ENCODE results near the gene UST.
A peak's percentile ranks its signal among the peaks of the same experiment; 100 is the strongest.

Gene UST

DNA sequence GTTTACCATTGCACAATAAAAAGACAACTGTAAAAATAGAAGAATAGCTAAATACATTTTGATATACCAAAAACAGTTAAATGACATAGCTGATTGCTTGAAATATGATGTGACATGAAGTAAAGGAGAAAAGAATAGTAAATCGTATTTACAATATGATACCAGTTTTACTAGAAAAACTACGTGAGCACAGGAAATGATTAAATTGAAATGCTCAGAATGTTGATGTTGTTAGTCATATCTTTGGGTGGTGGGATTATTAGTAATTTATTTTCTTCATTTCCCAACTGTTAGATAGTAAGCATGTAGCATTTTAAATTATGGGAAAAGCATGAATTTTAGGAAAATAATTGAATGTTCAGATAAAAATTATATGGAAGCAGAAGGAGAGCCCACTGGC lies 302.4 kb downstream of the UST start:
- DNase-seq, result no peak

GRCh38 chr6:149050160-149050559 lies 303.3 kb downstream of the UST start:
- DNase-seq, result no peak

GRCh38 chr6:149052350-149053106 lies 305.7 kb downstream of the UST start:
- no peak for DNase-seq

DNA sequence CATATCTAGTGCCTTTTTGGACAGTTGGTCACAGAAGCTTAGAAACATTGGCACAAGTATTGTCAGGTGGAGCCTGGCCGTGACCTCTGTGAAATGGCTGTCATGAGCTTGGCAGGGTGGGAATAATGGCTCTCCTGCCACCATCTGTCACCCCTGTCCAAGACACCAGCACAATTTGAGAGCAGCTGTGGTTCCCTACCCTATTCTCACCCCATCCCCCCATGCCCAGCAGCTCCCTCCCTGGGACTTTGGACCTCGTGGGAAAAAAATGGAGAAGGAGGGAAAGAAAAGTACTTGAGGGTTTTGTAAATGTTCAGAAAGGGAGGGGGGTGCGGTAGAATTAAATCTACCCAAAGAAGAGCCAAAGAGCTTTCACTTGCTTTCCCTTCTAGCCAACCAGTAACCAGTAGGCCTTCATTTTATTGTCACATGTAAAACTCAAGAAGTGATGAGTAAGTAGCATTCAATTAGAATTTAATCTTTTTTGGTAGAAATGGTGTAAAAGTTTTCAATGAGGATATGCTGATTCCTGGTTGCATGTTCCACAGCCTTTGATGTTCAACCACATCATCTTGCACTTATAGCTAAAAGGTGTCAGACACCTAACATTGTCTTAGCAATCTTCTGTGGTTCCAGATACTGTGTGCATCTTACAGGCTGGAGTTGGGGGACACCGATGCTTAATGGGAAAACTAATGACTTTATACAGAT lies 307.2 kb downstream of the UST start:
- no peak for DNase-seq

- DNase-seq, result no peak
Observed at GRCh38 chr6:149054559-149055194, 307.8 kb downstream of the UST start.

DNA sequence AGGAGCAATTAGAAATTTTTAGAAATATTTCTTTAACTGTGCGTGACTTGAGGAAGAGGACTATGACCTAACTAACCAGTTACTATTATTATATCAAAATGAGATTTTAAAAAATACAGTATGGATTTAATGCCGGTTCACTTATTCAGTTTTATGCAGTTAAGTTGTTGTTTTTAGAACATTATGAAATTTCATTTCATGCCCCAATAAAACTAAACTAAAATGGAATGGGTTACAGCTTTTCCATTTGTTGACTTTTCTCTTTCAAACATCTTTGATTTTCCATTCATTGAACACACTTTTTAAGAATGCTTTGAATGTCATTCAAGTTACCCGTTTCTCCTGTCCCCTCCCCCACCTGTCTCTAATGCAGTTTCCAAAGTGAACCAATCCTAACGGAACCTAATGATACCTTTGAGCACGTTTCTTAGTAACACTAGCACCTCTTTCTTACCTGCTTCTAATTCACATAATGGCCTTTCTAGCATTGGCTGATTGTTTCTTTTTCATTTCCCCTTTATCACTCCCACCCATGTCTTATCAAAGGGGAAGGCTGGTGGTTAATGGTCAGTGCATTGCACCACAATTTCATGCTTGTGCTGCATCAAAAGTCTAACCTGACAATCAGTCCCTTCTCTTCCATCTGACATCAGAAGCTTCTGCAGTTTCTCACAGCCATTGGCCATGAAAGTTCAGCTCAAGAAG lies 308.5 kb downstream of the UST start:
- DNase-seq, result no peak

DNA sequence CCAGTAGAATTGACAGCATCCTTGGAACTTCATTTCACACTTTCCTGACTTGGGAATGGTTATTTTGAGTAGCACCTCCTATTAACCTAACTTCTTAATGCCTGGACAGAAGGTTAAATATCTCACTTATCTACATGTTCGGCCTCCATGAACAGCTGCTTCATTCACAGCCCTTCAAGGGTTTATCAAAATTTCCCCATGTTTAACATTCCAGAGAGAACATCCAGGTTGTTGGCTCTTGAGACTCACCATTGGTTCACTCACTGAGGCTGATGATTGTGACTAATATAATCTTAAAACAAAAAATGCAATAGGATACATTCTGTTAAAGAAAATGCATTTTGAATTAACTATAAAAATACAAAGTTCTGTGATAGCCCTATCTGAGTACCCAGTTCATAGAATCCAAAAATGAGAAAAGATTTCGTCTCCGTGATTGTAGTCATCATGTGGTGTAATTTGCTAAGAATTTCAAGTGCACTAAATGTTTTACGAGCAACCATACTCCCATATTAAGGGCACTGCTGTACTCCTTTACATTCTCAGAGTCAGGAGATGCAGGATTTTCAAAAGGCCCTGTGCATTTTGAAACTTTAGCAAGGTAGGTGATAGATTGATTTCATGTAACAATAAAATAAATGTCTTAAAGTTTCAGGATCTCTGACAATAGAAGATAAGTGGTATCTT lies 310.1 kb downstream of the UST start:
- no peak for DNase-seq

- no peak for DNase-seq
Observed at GRCh38 chr6:149057464-149057840, 310.6 kb downstream of the UST start.

DNA sequence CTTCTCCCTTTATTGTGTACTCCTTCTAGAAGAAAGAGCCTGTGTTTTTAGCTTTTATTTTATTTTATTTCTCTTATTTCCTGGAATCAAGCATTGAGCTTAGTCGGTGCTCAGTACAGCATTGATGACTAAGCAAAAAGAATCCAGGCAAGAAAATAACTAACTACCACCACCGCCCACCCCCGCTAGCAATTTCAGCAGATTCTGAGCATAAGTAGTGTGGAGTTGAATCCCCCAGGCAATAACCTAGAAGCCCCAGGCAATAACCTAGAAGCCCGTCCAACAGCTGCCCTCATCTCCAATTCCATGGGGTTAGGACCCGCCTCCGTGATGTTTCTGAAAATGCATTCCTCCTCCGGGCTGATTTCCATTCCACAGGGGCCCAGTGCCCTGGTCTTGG lies 312.7 kb downstream of the UST start:
- no peak for DNase-seq

DNA sequence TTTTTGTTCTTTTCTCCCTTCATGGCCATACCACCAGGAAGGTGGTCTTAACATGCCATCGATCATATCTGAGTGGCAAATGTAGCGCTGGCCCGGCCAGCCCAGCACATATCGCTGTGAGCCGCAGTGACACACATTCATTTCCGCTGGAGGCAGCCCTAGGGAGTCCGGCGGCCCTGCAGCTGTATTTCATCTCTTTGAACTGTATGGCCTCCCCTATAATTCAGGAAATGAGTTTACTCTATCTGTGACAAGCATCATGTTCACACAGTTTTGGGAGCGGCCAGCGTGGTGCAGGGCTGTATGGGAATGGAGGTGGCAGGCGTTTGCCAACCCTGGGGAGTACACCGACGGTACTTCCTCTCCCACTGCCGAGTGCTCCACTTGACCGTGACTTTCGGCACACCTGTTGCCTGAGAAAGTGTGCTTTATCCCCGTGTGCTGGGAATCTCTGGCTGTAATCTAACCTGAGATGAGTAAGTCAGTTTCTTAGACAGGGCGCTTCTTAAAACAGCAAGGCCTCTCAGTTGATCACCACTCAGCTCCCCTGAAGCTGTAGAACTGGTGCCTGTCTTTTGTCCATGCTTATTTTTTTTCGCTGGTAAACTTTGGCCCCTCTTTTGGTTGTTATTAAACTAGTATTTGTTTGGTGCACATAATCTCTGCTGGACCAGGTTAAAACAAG lies 313.6 kb downstream of the UST start:
- peak; percentile 76 for DNase-seq

GRCh38 chr6:149060985-149061760 lies 314.3 kb downstream of the UST start:
- DNase-seq, result no peak

- DNase-seq, result no peak
Observed at GRCh38 chr6:149061930-149062329, 315.1 kb downstream of the UST start.

DNA sequence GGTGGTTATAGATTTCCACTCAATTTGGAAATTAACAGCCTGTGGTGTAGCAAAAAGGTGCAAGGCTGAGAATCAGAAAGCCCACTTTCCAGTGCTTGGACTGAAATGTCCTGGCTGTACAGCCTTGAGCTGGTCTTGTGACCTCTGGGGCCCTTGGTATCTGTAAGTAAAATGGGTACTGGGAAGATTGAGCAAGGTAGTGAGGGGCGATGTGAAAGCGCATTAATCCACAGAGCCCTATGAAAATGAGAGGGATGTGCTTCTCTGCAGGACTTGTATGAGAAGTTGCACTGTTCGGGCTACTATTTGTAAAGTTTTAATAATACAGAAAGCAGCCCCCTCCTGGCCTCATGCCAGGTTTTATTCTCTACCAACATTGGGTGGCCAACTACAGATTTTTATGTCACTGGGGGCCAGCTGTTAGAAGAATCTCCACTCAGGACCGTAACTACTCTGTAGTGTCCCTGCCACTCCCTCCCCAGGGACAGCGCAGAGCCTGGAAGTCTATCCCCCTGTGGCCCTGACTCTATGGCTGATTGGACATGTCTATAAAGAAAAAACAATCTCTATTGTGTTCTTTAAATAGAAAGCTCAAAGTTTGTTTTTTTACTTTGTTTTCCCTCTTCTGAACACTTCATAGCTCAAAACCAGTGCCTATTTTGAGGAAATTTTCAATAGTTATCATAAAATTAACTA lies 316.0 kb downstream of the UST start:
- no peak for DNase-seq

DNA sequence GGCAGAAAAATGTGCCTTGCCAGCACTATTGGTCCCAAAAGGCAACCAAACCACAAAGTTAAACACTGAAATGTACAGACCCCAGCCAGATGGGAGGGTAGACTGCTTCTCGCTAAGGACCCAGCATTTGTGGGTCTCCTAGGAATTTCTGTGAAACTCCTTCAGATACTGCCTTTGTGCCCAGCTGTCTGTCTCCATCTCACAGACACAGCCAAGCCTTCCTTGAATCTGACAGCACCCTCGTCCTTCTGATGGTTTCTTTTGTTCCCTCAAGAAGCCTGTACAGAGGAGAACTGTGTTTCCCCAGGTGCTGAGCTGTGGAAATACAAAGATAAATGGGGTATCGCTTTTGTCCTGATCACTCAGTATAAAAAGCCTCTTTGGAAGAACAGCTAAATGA lies 316.6 kb downstream of the UST start:
- no peak for DNase-seq

DNA sequence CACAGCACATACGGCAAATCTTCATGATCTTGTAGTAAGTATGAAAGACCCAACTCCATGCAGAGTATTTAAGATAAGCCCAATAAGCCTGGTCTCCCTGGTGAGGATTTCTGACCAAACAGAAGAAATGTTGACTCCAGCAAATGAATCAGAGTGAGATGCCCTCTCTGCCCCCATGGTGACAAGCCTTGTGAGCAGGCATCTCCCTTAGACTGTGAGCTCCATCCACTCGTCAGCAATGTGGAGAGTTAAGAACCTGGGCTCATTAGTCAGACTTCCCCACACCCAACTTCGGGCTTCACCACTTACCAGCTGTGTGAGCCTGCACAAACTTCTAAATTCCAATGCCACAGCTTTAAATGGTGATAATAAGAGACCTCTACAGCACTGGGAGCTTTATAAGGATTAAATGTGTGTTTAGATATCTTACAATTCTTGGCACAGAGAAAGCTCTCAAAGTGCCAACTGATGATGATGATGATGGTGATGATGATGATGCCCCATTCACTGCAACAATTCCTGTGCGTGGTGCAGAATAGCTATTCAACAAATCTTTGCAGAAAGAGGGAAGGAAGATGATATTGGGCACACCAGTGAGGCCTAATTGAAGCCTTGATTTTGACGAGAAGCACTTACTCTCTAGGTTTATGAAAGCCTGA lies 317.3 kb downstream of the UST start:
- DNase-seq, result no peak

DNA sequence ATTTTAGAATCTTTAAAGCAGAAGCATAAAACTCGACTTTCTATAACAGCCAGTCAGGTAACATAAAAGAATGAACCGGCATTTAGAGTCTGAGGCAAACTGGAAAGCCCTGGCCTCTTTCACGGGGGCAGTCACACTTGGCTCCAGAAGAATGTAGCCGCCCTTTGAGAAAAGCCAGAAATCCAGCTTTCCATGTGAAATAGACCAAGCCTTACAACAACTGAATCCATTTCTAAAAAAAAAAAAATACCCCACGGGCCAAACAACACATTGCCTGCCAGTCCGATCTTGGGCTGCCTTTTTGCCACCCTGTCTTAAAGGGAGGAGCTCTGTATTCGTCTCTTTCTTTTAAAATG lies 317.8 kb downstream of the UST start:
- no peak for DNase-seq

GRCh38 chr6:149065121-149065520 lies 318.3 kb downstream of the UST start:
- DNase-seq, result no peak

DNA sequence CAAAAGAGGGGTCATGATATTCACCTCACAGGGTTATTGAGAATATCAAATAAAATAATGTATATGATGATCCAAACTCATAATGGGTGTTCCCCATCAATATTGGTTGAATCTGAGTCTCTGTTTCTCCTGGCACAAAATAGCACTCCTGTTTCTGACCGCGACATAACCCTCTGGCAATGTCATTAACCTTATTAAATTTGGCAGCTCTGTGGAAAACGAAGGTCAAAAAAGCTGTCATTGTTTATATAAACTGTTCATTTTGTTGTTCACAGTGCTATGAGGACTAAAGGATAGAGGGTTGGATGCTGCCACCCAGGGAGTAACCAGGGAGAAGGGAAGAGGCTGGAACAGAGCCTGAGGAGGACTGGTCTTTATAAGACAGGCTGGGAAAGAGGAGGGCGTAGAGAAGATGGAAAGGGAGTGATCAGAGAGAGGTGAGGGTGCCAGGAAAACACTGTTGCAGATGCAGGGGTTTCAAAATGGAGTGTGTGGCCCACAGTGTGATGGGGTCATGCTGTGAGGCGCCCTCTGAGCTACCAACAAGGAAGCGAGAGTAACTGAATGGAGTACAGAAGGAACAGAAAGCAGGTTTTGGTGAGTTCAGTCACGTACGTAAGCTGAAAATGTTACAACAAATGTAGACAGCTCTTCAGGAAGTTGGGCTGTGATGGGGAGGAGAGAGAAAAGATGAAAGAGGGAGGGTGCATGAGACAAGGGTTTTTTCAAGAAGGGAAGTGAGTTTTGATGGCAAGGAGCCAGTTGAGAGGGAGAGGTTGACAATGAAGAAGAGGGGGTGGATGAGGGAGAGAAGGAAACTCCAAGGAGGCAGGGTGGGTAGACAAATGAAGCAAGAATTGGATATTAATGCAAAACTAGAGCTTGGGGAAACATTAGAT lies 319.1 kb downstream of the UST start:
- no peak for DNase-seq

DNA sequence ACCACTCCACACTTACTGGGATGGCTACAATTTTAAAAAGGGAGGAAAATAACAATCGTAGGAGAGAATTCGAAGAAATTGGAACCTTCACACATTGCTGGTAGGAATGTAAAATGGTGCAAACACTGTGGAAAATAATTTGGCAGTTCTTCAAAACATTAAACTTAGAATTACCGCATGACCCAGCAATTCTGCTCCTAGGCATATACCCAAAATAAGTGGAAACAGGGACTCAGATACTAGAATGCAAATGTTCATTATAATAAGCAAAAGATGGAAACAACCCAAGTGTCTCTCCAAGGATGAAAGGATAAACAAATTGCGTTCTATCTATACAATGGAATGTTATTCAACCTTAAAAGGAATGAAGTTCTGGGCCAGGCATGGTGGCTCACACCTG lies 325.2 kb downstream of the UST start:
- DNase-seq, result no peak
